Esophagus muscularis mucosa (tissue), 2 donors: ENCODE data around the gene PERP.

Experiments
- POLR2A ChIP-seq: fragments of 450-650 bp; IDR thresholded peaks from one replicate; pipeline ENCODE4 v1.6.1; 2017; ENCODE audit warnings: antibody characterized with exemption, moderate library complexity, mild to moderate bottlenecking, low read depth
- POLR2AphosphoS5 ChIP-seq, 2 donors: sonication (generic); formaldehyde crosslinking; IDR thresholded peaks; one replicate each; pipeline ENCODE4 v1.6.1; 2017; ENCODE audit warnings: antibody characterized with exemption in 2 of 2

DNA sequence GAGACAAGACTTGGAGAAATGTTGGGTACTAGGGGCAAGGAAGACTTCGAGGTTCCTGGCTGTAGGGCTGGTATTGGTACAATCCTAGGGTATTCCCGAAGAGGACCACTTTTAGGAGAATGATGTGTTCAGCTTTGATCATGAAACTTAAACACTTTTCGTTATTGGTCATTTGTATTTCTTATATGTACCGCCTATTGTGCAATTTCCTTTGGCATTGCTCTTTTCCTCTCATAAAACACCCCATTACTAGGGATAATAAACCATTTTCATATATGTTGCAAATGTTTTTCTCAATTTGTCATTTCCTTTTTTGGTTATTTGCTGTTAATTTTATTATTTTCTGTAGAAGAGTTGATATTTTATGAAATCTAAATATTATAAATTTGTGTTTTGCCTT lies 35.6 kb upstream of the PERP start:
- TF ChIP-seq POLR2AphosphoS5 (IDR thresholded peaks at IDR 0.05) (no peak), POLR2A (no peak)
